Caco-2 (cell line): ENCODE results near the gene DLL4. TPM values are rescaled to one million over a fixed set of nuclear protein-coding genes. Genes with fewer than 3 reads are reported as not detected.
"Not testable (repeated sequence)": the region's sequence is repeated elsewhere in the genome, so short reads cannot be mapped to it uniquely, and the experiment has no call there.

Experiments used
- BruUV-seq: library from RNA; stranded (reverse); fragments of 400-500 nt; replicated peaks from 2 replicates; lab custom pipeline; 2021; lab: Mats Ljungman, UMichigan
- CTCF ChIA-PET: fragments of 300-600 bp; sonication (Branson Sonifier 250); formaldehyde crosslinking; loops from one replicate; lab custom pipeline; 2022; ENCODE audit warnings: antibody characterized with exemption; lab: Charles Lee
- POLR2A ChIA-PET: fragments of 300-600 bp; sonication (Branson Sonifier 250); formaldehyde crosslinking; loops from one replicate; lab custom pipeline; 2022; ENCODE audit warnings: antibody characterized with exemption; lab: Charles Lee
- DNase-seq, 2 experiments: peaks; one replicate each; pipeline versions ENCODE4 v3.0.0 to v3.0.0-alpha.2; 2020 to 2022
- H3K27me3 ChIP-seq: replicated peaks from 2 replicates; pipeline ENCODE4 v1.6.0; 2011; ENCODE audit warnings: low read length; ENCODE audit not compliant: control insufficient read depth, insufficient read depth
- H3K36me3 ChIP-seq: 2 replicates; pipeline ENCODE4 v1.5.1; 2011; ENCODE audit warnings: low read length; ENCODE audit not compliant: control insufficient read depth, insufficient read depth
- H3K4me1 ChIP-seq: fragments of 250-450 bp; sonication (Bioruptor Pico); 2 replicates; pipeline ENCODE4 v1.5.1; 2020; ENCODE audit warnings: mild to moderate bottlenecking
- H3K4me3 ChIP-seq: 2 replicates; pipeline ENCODE4 v1.5.1; 2011; ENCODE audit warnings: low read depth, mild to moderate bottlenecking, control low read depth, low read length
- H3K9me3 ChIP-seq: fragments of 250-450 bp; sonication (Bioruptor Pico); 2 replicates; pipeline ENCODE4 v1.5.1; 2020; ENCODE audit warnings: mild to moderate bottlenecking, moderate library complexity
- H3K27ac Mint-ChIP-seq: one replicate; pipeline ENCODE4 v1.8.0; 2022; ENCODE audit warnings: mixed read lengths; ENCODE audit not compliant: unreplicated experiment
- H3K27me3 Mint-ChIP-seq: one replicate; pipeline ENCODE4 v1.8.0; 2022; ENCODE audit warnings: mixed read lengths; ENCODE audit not compliant: insufficient read depth, unreplicated experiment
- H3K36me3 Mint-ChIP-seq: one replicate; pipeline ENCODE4 v1.8.0; 2022; ENCODE audit warnings: mild to moderate bottlenecking, mixed read lengths; ENCODE audit not compliant: insufficient read depth, unreplicated experiment
- H3K4me1 Mint-ChIP-seq: one replicate; pipeline ENCODE4 v1.8.0; 2022; ENCODE audit warnings: low read depth, mixed read lengths; ENCODE audit not compliant: unreplicated experiment
- H3K4me3 Mint-ChIP-seq: one replicate; pipeline ENCODE4 v1.8.0; 2022; ENCODE audit warnings: mild to moderate bottlenecking, moderate library complexity, mixed read lengths; ENCODE audit not compliant: unreplicated experiment
- H3K9me3 Mint-ChIP-seq: one replicate; pipeline ENCODE4 v1.8.0; 2022; ENCODE audit warnings: mixed read lengths; ENCODE audit not compliant: unreplicated experiment
- CTCF ChIP-seq, 2 experiments: fragments of 200-600 bp in 1 of 2; IDR thresholded peaks; 1 replicate in 1 of 2; 2 replicates in 1 of 2; pipeline versions ENCODE4 v1.5.1 to v1.8.0; 2011 to 2022; ENCODE audit warnings: antibody characterized with exemption in 1 of 2, control low read depth in 1 of 2, inconsistent platforms in 1 of 2, low read depth in 1 of 2, low read length in 1 of 2, mild to moderate bottlenecking in 1 of 2, moderate library complexity in 1 of 2; ENCODE audit not compliant: insufficient read depth in 1 of 2, severe bottlenecking in 1 of 2, unreplicated experiment in 1 of 2
- intact Hi-C: fragments of 100-400 bp; cut with micrococcal nuclease; formaldehyde crosslinking; loops from one replicate; pipeline ENCODE4 v1.10.0; 2022; ENCODE audit not compliant: unreplicated experiment
- total RNA-seq: library from RNA; stranded (reverse); gene quantifications from 2 replicates; pipeline ENCODE4 v1.2.3, GENCODE V29; 2022

The DLL4 gene
- total RNA-seq, 1 experiment from 2014 or later = 3.4 TPM

- H3K4me3 Mint-ChIP-seq, DNase-seq, intact Hi-C loops, H3K9me3 Mint-ChIP-seq, H3K27me3 Mint-ChIP-seq, H3K4me1 ChIP-seq, H3K4me3 ChIP-seq, BruUV-seq, H3K36me3 ChIP-seq, H3K27me3 ChIP-seq, H3K27ac Mint-ChIP-seq, H3K9me3 ChIP-seq: not testable (repeated sequence)
- CTCF ChIA-PET = interaction anchor here (0.6 to 1.7 kb wide), 3 partner anchors 9 to 35 kb away, joined by 3 to 4 read pairs (median 4); partner anchors contain the start of gene CHAC1
- POLR2A ChIA-PET = interaction anchor here (0.6 kb wide), 1 partner anchor 212 kb away, joined by 5 read pairs; no protein-coding TSS in a partner anchor
- peaks cover 28% of the 10 kb centered on the region for H3K36me3 Mint-ChIP-seq
- peaks cover 10% of the 10 kb centered on the region for H3K4me1 Mint-ChIP-seq
Measured at GRCh38 chr15:40962317-40962716, 33.2 kb downstream of the DLL4 start.

- H3K4me1 Mint-ChIP-seq = peaks cover 8% of the 10 kb centered on the region
- Histone ChIP-seq H3K4me1 (no peaks in the 10 kb centered on the region), H3K36me3 (no peaks in the 10 kb centered on the region), H3K4me3 (no peak overlapping the region), H3K27me3 (no peaks in the 10 kb centered on the region), H3K9me3 (no peaks in the 10 kb centered on the region)
- no peak overlapping the region for H3K27ac Mint-ChIP-seq
- H3K36me3 Mint-ChIP-seq = peaks cover 19% of the 10 kb centered on the region
- POLR2A ChIA-PET = no interaction called here
- no peak for DNase-seq
- H3K4me3 Mint-ChIP-seq = no peak overlapping the region
- H3K27me3 Mint-ChIP-seq = no peaks in the 10 kb centered on the region
- no peaks in the 10 kb centered on the region for H3K9me3 Mint-ChIP-seq
- no peak for TF ChIP-seq CTCF (IDR thresholded peaks at IDR 0.05; ENCODE audit: insufficient read depth in 1 of 2, low read depth in 1 of 2, low read length in 1 of 2, severe bottlenecking in 1 of 2, unreplicated experiment in 1 of 2)
- BruUV-seq = no TSS peak
- intact Hi-C loops = no loop called here
- CTCF ChIA-PET = interaction anchor here (0.6 to 1.7 kb wide), 2 partner anchors 10 to 119 kb away, joined by 3 to 4 read pairs; partner anchors contain the start of gene CHAC1
Measured at GRCh38 chr15:40963201-40963600, 34.1 kb downstream of the DLL4 start.

GRCh38 chr15:40964006-40964405 lies 34.9 kb downstream of the DLL4 start:
- CTCF ChIA-PET = interaction anchor here (2.5 kb wide), 1 partner anchor 22 kb away, joined by 6 read pairs; no protein-coding TSS in a partner anchor
- Mint-ChIP-seq H3K4me3 (no peak overlapping the region), H3K27me3 (no peaks in the 10 kb centered on the region), H3K27ac (peak overlapping the region; percentile 66), H3K9me3 (no peaks in the 10 kb centered on the region), H3K36me3 (peaks cover 11% of the 10 kb centered on the region), H3K4me1 (no peaks in the 10 kb centered on the region)
- BruUV-seq = no TSS peak
- no peak for TF ChIP-seq CTCF (IDR thresholded peaks at IDR 0.05; ENCODE audit: insufficient read depth in 1 of 2, low read depth in 1 of 2, low read length in 1 of 2, severe bottlenecking in 1 of 2, unreplicated experiment in 1 of 2)
- no peaks in the 10 kb centered on the region for H3K36me3 ChIP-seq
- no peaks in the 10 kb centered on the region for H3K9me3 ChIP-seq
- no peak overlapping the region for H3K4me3 ChIP-seq
- H3K27me3 ChIP-seq = no peaks in the 10 kb centered on the region
- H3K4me1 ChIP-seq = no peaks in the 10 kb centered on the region
- no peak for DNase-seq
- POLR2A ChIA-PET = interaction anchor here (1.9 kb wide), 1 partner anchor 22 kb away, joined by 6 read pairs; no protein-coding TSS in a partner anchor
- intact Hi-C loops = no loop called here
